PC-3 (cell line): Measurements from ENCODE around the gene PTPN3. TPM values are rescaled to one million over a fixed set of nuclear protein-coding genes. Genes with fewer than 3 reads are reported as not detected.

Experiments
- ATAC-seq: fragments of 200-7000 bp; cut with Tn5 transposase; 2 replicates; pipeline ENCODE4 v1.9.1; 2020; ENCODE audit warnings: mild to moderate bottlenecking, moderate library complexity
- BruUV-seq: library from RNA; stranded (reverse); fragments of 400-500 nt; replicated peaks from 2 replicates; lab custom pipeline; 2021; lab: Mats Ljungman, UMichigan
- CTCF ChIA-PET: fragments of 300-600 bp; sonication (Branson Sonifier 250); formaldehyde crosslinking; loops from one replicate; lab custom pipeline; 2022; ENCODE audit warnings: antibody characterized with exemption; lab: Charles Lee
- POLR2A ChIA-PET: fragments of 300-600 bp; sonication (Branson Sonifier 250); formaldehyde crosslinking; loops from one replicate; lab custom pipeline; 2022; ENCODE audit warnings: antibody characterized with exemption; ENCODE audit not compliant: unreplicated experiment; lab: Charles Lee
- DNase-seq: peaks from one replicate; pipeline ENCODE4 v3.0.0-alpha.2; 2015
- H2AFZ ChIP-seq: fragments of 300-600 bp; sonication (generic); 2 replicates; pipeline ENCODE4 v1.6.0; 2016; ENCODE audit warnings: antibody characterized with exemption, low read length
- H3F3A ChIP-seq: fragments of 300-600 bp; sonication (generic); one replicate; pipeline ENCODE4 v1.6.0; 2017; ENCODE audit warnings: antibody characterized with exemption, low read length, control low read depth, mild to moderate bottlenecking; ENCODE audit not compliant: unreplicated experiment
- H3K27ac ChIP-seq: fragments of 300-600 bp; sonication (generic); 2 replicates; pipeline ENCODE4 v1.5.1; 2016; ENCODE audit warnings: mild to moderate bottlenecking, low read length
- H3K27me3 ChIP-seq: fragments of 300-600 bp; sonication (generic); 2 replicates; pipeline ENCODE4 v1.6.1; 2016; ENCODE audit warnings: low read length, mixed read lengths
- H3K36me3 ChIP-seq: fragments of 300-600 bp; sonication (generic); 2 replicates; pipeline ENCODE4 v1.6.1; 2016; ENCODE audit warnings: low read depth, mixed run types, low read length, mixed read lengths
- H3K4me1 ChIP-seq: fragments of 300-600 bp; sonication (generic); 2 replicates; pipeline ENCODE4 v1.5.1; 2016; ENCODE audit warnings: low read length; ENCODE audit not compliant: insufficient read depth
- H3K4me2 ChIP-seq: fragments of 300-600 bp; sonication (generic); 2 replicates; pipeline ENCODE4 v1.6.0; 2016; ENCODE audit warnings: low read length
- H3K4me3 ChIP-seq: fragments of 300-600 bp; sonication (generic); 2 replicates; pipeline ENCODE4 v1.5.1; 2016; ENCODE audit warnings: mild to moderate bottlenecking, low read length, mixed read lengths
- H3K79me2 ChIP-seq: fragments of 300-600 bp; sonication (generic); 2 replicates; pipeline ENCODE4 v1.6.1; 2017; ENCODE audit warnings: low read length, mixed read lengths
- H3K9ac ChIP-seq: fragments of 300-600 bp; sonication (generic); 2 replicates; pipeline ENCODE4 v1.6.0; 2016; ENCODE audit warnings: mild to moderate bottlenecking, low read length
- H3K9me2 ChIP-seq: fragments of 300-600 bp; sonication (generic); replicated peaks from 2 replicates; pipeline ENCODE4 v1.6.1; 2016; ENCODE audit warnings: mixed run types, low read length, mixed read lengths
- H3K9me3 ChIP-seq: fragments of 300-600 bp; sonication (generic); 2 replicates; pipeline ENCODE4 v1.6.1; 2016; ENCODE audit warnings: low read length, mixed read lengths
- H4K20me1 ChIP-seq: fragments of 300-600 bp; sonication (generic); 2 replicates; pipeline ENCODE4 v1.6.1; 2016; ENCODE audit warnings: low read length, mixed read lengths
- CTCF ChIP-seq: fragments of 300-600 bp; sonication (generic); conservative IDR thresholded peaks from 2 replicates; pipeline ENCODE4 v1.5.1; 2017; ENCODE audit warnings: antibody characterized with exemption, low read depth, mild to moderate bottlenecking, low read length
- EZH2 ChIP-seq: fragments of 300-600 bp; sonication (generic); IDR thresholded peaks from one replicate; pipeline ENCODE4 v1.6.1; 2017; ENCODE audit warnings: antibody characterized with exemption, mild to moderate bottlenecking, low read length; ENCODE audit not compliant: unreplicated experiment
- EZH2phosphoT487 ChIP-seq: fragments of 300-600 bp; sonication (generic); IDR thresholded peaks from 2 replicates; pipeline ENCODE4 v1.6.1; 2018; ENCODE audit warnings: mild to moderate bottlenecking, antibody characterized with exemption, low read length, borderline replicate concordance
- intact Hi-C: fragments of 100-400 bp; cut with micrococcal nuclease; formaldehyde crosslinking; loops from 2 replicates; pipeline ENCODE4 v1.9.0; 2023
- total RNA-seq: library from RNA; depleted of rRNA; stranded (reverse); fragments of >200 nt; gene quantifications from 2 replicates; pipeline ENCODE4 v1.2.3, GENCODE V29; 2014

Gene PTPN3
- total RNA-seq, 1 experiment from 2014 or later = 8.4 TPM

- TF ChIP-seq EZH2phosphoT487 (no peak), CTCF (no peak), EZH2 (no peak)
- BruUV-seq = no TSS peak
- no peak overlapping the region for H3K4me3 ChIP-seq
- H3K36me3 ChIP-seq = peaks cover 7% of the 10 kb centered on the region
- intact Hi-C loops = no loop called here
- H3F3A ChIP-seq = no peaks in the 10 kb centered on the region
- no peaks in the 10 kb centered on the region for H3K27me3 ChIP-seq
- H3K4me1 ChIP-seq = peaks cover 50% of the 10 kb centered on the region
- H3K9me3 ChIP-seq = no peaks in the 10 kb centered on the region
- H3K9me2 ChIP-seq = no peaks in the 10 kb centered on the region
- H3K4me2 ChIP-seq = no peak overlapping the region
- DNase-seq (no peak), ATAC-seq (no peak)
- H4K20me1 ChIP-seq = no peaks in the 10 kb centered on the region
- H3K9ac ChIP-seq = no peak overlapping the region
- ChIA-PET POLR2A (no interaction called here), CTCF (no interaction called here)
- H3K79me2 ChIP-seq = peaks cover 60% of the 10 kb centered on the region
- H3K27ac ChIP-seq = no peak overlapping the region
- no peak overlapping the region for H2AFZ ChIP-seq
Observed at GRCh38 chr9:109478665-109479380, 19.3 kb downstream of the PTPN3 start.

- no peaks in the 10 kb centered on the region for H4K20me1 ChIP-seq
- H3K36me3 ChIP-seq = peaks cover 7% of the 10 kb centered on the region
- H3K79me2 ChIP-seq = peaks cover 53% of the 10 kb centered on the region
- H3K4me1 ChIP-seq = peaks cover 57% of the 10 kb centered on the region
- intact Hi-C loops = no loop called here
- no TSS peak for BruUV-seq
- H3K27me3 ChIP-seq = no peaks in the 10 kb centered on the region
- ATAC-seq = no peak
- no peak for TF ChIP-seq EZH2
- no peak for TF ChIP-seq CTCF
- TF ChIP-seq EZH2phosphoT487 = no peak
- H3K9me3 ChIP-seq = no peaks in the 10 kb centered on the region
- no peak for DNase-seq
- H3F3A ChIP-seq = no peaks in the 10 kb centered on the region
- 0 out of 2 replicates have a peak overlapping the region, but pooled peaks have one; percentile 28 for H2AFZ ChIP-seq
- H3K9me2 ChIP-seq = no peaks in the 10 kb centered on the region
- H3K4me2 ChIP-seq = peak overlapping the region; percentile 71
- H3K4me3 ChIP-seq = peak overlapping the region; percentile 17; the same call in 1 of the 2 replicates
- H3K9ac ChIP-seq = peak overlapping the region; percentile 27; the same call in 1 of the 2 replicates
- ChIA-PET POLR2A (interaction anchor here (0.6 kb wide), 1 partner anchor 22 kb away, joined by 3 read pairs; no protein-coding TSS in a partner anchor), CTCF (no interaction called here)
- H3K27ac ChIP-seq = peak overlapping the region; percentile 89
Observed at GRCh38 chr9:109478051-109478563, 20.0 kb downstream of the PTPN3 start.
